Breast epithelium (tissue), 4 donors: ENCODE data around the gene PLA2G12B. TPM values are rescaled to one million over a fixed set of nuclear protein-coding genes. Genes with fewer than 3 reads are reported as not detected.

Experiments used
- DNase-seq, 2 donors: peaks; one replicate each; pipeline ENCODE4 v3.0.0-alpha.2; 2019; ENCODE audit warnings: low spot score in 2 of 2
- H3K27ac ChIP-seq, 2 donors: fragments of 200-600 bp; sonication (generic) in 1 of 2; one replicate each; pipeline ENCODE4 v1.5.1; 2016 to 2019; ENCODE audit warnings: mild to moderate bottlenecking in 1 of 2
- H3K27me3 ChIP-seq, 2 donors: fragments of 200-600 bp; sonication (generic) in 1 of 2; one replicate each; pipeline versions ENCODE4 v1.5.1 to v1.6.0; 2017 to 2019; ENCODE audit warnings: control low read depth in 1 of 2, mild to moderate bottlenecking in 1 of 2
- H3K36me3 ChIP-seq: fragments of 200-600 bp; one replicate; pipeline ENCODE4 v1.5.1; 2019
- H3K4me1 ChIP-seq, 2 donors: fragments of 200-600 bp; sonication (generic); one replicate each; pipeline ENCODE4 v1.5.1; 2016 to 2019; ENCODE audit warnings: control low read depth in 1 of 2
- H3K4me3 ChIP-seq, 3 donors: fragments of 200-600 bp; sonication (generic); 1 replicate in 2 of 3; 2 replicates in 1 of 3; pipeline ENCODE4 v1.5.1; 2016 to 2019; ENCODE audit warnings: mild to moderate bottlenecking in 3 of 3, moderate library complexity in 2 of 3
- H3K9me3 ChIP-seq, 2 donors: fragments of 200-600 bp; sonication (generic) in 1 of 2; one replicate each; pipeline ENCODE4 v1.5.1; 2016 to 2019; ENCODE audit warnings: control low read depth in 1 of 2
- CTCF ChIP-seq, 3 donors: fragments of 450-650 bp; IDR thresholded peaks; one replicate each; pipeline ENCODE4 v1.5.1; 2016 to 2017; ENCODE audit warnings: antibody characterized with exemption in 3 of 3, mild to moderate bottlenecking in 3 of 3, moderate library complexity in 3 of 3
- POLR2A ChIP-seq: fragments of 450-650 bp; IDR thresholded peaks from one replicate; pipeline ENCODE4 v1.6.1; 2016; ENCODE audit warnings: antibody characterized with exemption, mild to moderate bottlenecking, moderate library complexity
- POLR2AphosphoS5 ChIP-seq, 3 donors: sonication (generic); formaldehyde crosslinking; IDR thresholded peaks; one replicate each; pipeline ENCODE4 v1.6.1; 2017; ENCODE audit warnings: antibody characterized with exemption in 3 of 3
- intact Hi-C: fragments of 100-400 bp; cut with DNase I; formaldehyde crosslinking; loops from one replicate; pipeline ENCODE4 v1.15.1; 2023; ENCODE audit warnings: low total_unique reads
- total RNA-seq, 3 donors: library from RNA; depleted of rRNA; stranded (reverse); fragments of >200 nt; gene quantifications; one replicate each; pipeline ENCODE4 v1.1.0, GENCODE V29; 2016

The PLA2G12B gene
- total RNA-seq, 3 donors from 2014 or later = not detected

GRCh38 chr10:72956001-72956400 lies 1.4 kb upstream of the PLA2G12B start:
- TF ChIP-seq POLR2A = no peak
- no peak for TF ChIP-seq POLR2AphosphoS5 (IDR thresholded peaks at IDR 0.05)
- TF ChIP-seq CTCF (IDR thresholded peaks at IDR 0.05) = no peak
- H3K36me3 ChIP-seq = no peaks in the 10 kb centered on the region
- no peaks in the 10 kb centered on the region for H3K27me3 ChIP-seq
- H3K4me3 ChIP-seq = no peak overlapping the region
- intact Hi-C loops = no loop called here
- DNase-seq = no peak
- H3K4me1 ChIP-seq = no peaks in the 10 kb centered on the region
- no peaks in the 10 kb centered on the region for H3K9me3 ChIP-seq
- no peak overlapping the region for H3K27ac ChIP-seq

- Histone ChIP-seq H3K4me3 (no peak overlapping the region), H3K4me1 (no peaks in the 10 kb centered on the region), H3K36me3 (no peaks in the 10 kb centered on the region), H3K27me3 (no peaks in the 10 kb centered on the region), H3K9me3 (no peaks in the 10 kb centered on the region), H3K27ac (no peak overlapping the region)
- TF ChIP-seq POLR2AphosphoS5 (IDR thresholded peaks at IDR 0.05) (no peak), POLR2A (no peak), CTCF (IDR thresholded peaks at IDR 0.05) (no peak)
- intact Hi-C loops = no loop called here
- no peak for DNase-seq
These were observed 393 bp downstream of the PLA2G12B start for GRCh38 chr10:72954230-72954595.

- no peak overlapping the region for H3K4me3 ChIP-seq
- DNase-seq = no peak
- intact Hi-C loops = no loop called here
- no peaks in the 10 kb centered on the region for H3K36me3 ChIP-seq
- H3K27ac ChIP-seq = no peak overlapping the region
- no peaks in the 10 kb centered on the region for H3K9me3 ChIP-seq
- TF ChIP-seq POLR2A = no peak
- no peak for TF ChIP-seq CTCF (IDR thresholded peaks at IDR 0.05)
- no peak for TF ChIP-seq POLR2AphosphoS5 (IDR thresholded peaks at IDR 0.05)
- H3K4me1 ChIP-seq = no peaks in the 10 kb centered on the region
- H3K27me3 ChIP-seq = no peaks in the 10 kb centered on the region
These were observed 919 bp downstream of the PLA2G12B start for GRCh38 chr10:72953687-72954086.

- intact Hi-C loops = no loop called here
- Histone ChIP-seq H3K27me3 (no peaks in the 10 kb centered on the region), H3K4me1 (no peaks in the 10 kb centered on the region), H3K27ac (no peak overlapping the region), H3K4me3 (no peak overlapping the region), H3K36me3 (no peaks in the 10 kb centered on the region), H3K9me3 (no peaks in the 10 kb centered on the region)
- no peak for DNase-seq
- TF ChIP-seq POLR2A = no peak
- no peak for TF ChIP-seq CTCF (IDR thresholded peaks at IDR 0.05)
- TF ChIP-seq POLR2AphosphoS5 (IDR thresholded peaks at IDR 0.05) = no peak
These were observed 1.9 kb downstream of the PLA2G12B start for GRCh38 chr10:72952642-72953158.

- no peak for DNase-seq
- Histone ChIP-seq H3K4me3 (no peak overlapping the region), H3K4me1 (no peaks in the 10 kb centered on the region), H3K9me3 (no peaks in the 10 kb centered on the region), H3K27ac (no peak overlapping the region), H3K36me3 (no peaks in the 10 kb centered on the region), H3K27me3 (no peaks in the 10 kb centered on the region)
- intact Hi-C loops = no loop called here
- no peak for TF ChIP-seq POLR2A
- no peak for TF ChIP-seq CTCF (IDR thresholded peaks at IDR 0.05)
- TF ChIP-seq POLR2AphosphoS5 (IDR thresholded peaks at IDR 0.05) = no peak
These were observed 2.4 kb downstream of the PLA2G12B start for GRCh38 chr10:72952189-72952588.
